ENCODE data around the gene NOL4L.

NOL4L gene

GRCh38 chr20:32559753-32560380 is 25.3 kb downstream of the NOL4L start:
- DNase-seq, result peak in 2 of 3 experiments; percentile 31 to 58

- no peak for DNase-seq
Measured at GRCh38 chr20:32559205-32559752, 25.9 kb downstream of the NOL4L start.

- peak in 1 of 3 experiments; percentile 24 for DNase-seq
Measured at GRCh38 chr20:32558526-32558925, 26.6 kb downstream of the NOL4L start.

- no peak for DNase-seq
Measured at GRCh38 chr20:32557319-32557718, 27.8 kb downstream of the NOL4L start.

GRCh38 chr20:32556312-32557184 is 28.6 kb downstream of the NOL4L start:
- no peak for DNase-seq

GRCh38 chr20:32555584-32555983 is 29.5 kb downstream of the NOL4L start:
- no peak for DNase-seq

GRCh38 chr20:32554965-32555289 is 30.2 kb downstream of the NOL4L start:
- DNase-seq, result no peak

- no peak for DNase-seq
Measured at GRCh38 chr20:32553618-32554017, 31.5 kb downstream of the NOL4L start.

- no peak for DNase-seq
Measured at GRCh38 chr20:32551693-32552092, 33.4 kb downstream of the NOL4L start.

GRCh38 chr20:32549842-32550241 is 35.3 kb downstream of the NOL4L start:
- no peak for DNase-seq

- DNase-seq, result no peak
Measured at GRCh38 chr20:32547753-32548034, 37.4 kb downstream of the NOL4L start.

- DNase-seq, result no peak
Measured at GRCh38 chr20:32546918-32547752, 38.0 kb downstream of the NOL4L start.

GRCh38 chr20:32544893-32545840 is 40.0 kb downstream of the NOL4L start:
- DNase-seq, result peak in 1 of 3 experiments; percentile 37

GRCh38 chr20:32544260-32544722 is 40.8 kb downstream of the NOL4L start:
- peak in 2 of 3 experiments; percentile 36 to 74 for DNase-seq

- no peak for DNase-seq
Measured at GRCh38 chr20:32543570-32544259, 41.4 kb downstream of the NOL4L start.

GRCh38 chr20:32542259-32542615 is 42.9 kb downstream of the NOL4L start:
- no peak for DNase-seq

GRCh38 chr20:32541323-32542258 is 43.5 kb downstream of the NOL4L start:
- DNase-seq, result no peak

- DNase-seq, result no peak
Measured at GRCh38 chr20:32539817-32540675, 45.1 kb downstream of the NOL4L start.

Data from NCI-H1417 (cell line).